H1 (cell line): ENCODE results near the gene EVI5. TPM values are rescaled to one million over a fixed set of nuclear protein-coding genes. Genes with fewer than 3 reads are reported as not detected.

Experiments
- BCL11A ChIP-seq, 2 experiments: IDR thresholded peaks; one replicate each; pipeline ENCODE4 v1.6.1; 2011; ENCODE audit warnings: low read depth in 2 of 2, low read length in 2 of 2, mild to moderate bottlenecking in 2 of 2
- BRCA1 ChIP-seq: IDR thresholded peaks from 2 replicates; pipeline ENCODE4 v1.6.1; 2012; ENCODE audit warnings: low read depth, low read length, improper control_type of control experiment
- CBX5 ChIP-seq: fragments of 300-800, 300-1000 bp; sonication (generic); IDR thresholded peaks from 2 replicates; pipeline ENCODE4 v1.7.1; 2016; ENCODE audit warnings: antibody characterized with exemption, low read length, low read depth
- EGR1 ChIP-seq: IDR thresholded peaks from 2 replicates; pipeline ENCODE4 v1.6.1; 2011; ENCODE audit warnings: low read depth, low read length, borderline replicate concordance
- SIX5 ChIP-seq: IDR thresholded peaks from 2 replicates; pipeline ENCODE4 v1.6.1; 2011; ENCODE audit warnings: mild to moderate bottlenecking, low read depth, low read length
- SP4 ChIP-seq: IDR thresholded peaks from 2 replicates; pipeline ENCODE4 v1.6.1; 2012; ENCODE audit warnings: low read length, inconsistent platforms
- TCF12 ChIP-seq: IDR thresholded peaks from 2 replicates; pipeline ENCODE4 v1.6.1; 2011; ENCODE audit warnings: low read depth, mild to moderate bottlenecking, low read length
- YY1 ChIP-seq: IDR thresholded peaks from 2 replicates; pipeline ENCODE4 v1.6.1; 2011; ENCODE audit warnings: low read depth, mild to moderate bottlenecking, low read length
- polyA plus RNA-seq, 7 experiments: library from polyadenylated mRNA; depleted of rRNA in 3 of 7; stranded (reverse) in 5 of 7; unstranded in 2 of 7; fragments of >200 nt in 5 of 7; fragments of 200-250 nt in 2 of 7; gene quantifications; 1 replicate in 5 of 7; 2 replicates in 1 of 7; 4 replicates in 1 of 7; pipeline versions ENCODE4 v1.2.1 to v1.2.3, GENCODE V29; 2011 to 2013; ENCODE audit warnings: missing spikeins in 2 of 7, mixed read lengths in 2 of 7
- total RNA-seq: library from RNA; stranded (reverse); fragmentation: NEBNext Ultra II Directional; extraction: Animal tissue kit (Norgen Biotek cat#: 25700); gene quantifications from 2 replicates; pipeline ENCODE4 v1.2.1, GENCODE V29; 2021
- TF ChIP-seq, protein P1 (sequence below): fragments of 300-600 bp; sonication (generic); IDR thresholded peaks from 2 replicates; pipeline ENCODE4 v1.7.1; 2012; ENCODE audit warnings: low read length, moderate library complexity, mild to moderate bottlenecking, inconsistent platforms; ENCODE audit not compliant: insufficient replicate concordance
- TF ChIP-seq, protein P2 (sequence below): IDR thresholded peaks from 2 replicates; pipeline ENCODE4 v1.6.1; 2012; ENCODE audit warnings: low read length, inconsistent platforms

EVI5 gene
- total and polyA plus RNA-seq, 2 of the 8 experiments (the other 6 are each of a cell fraction or from before 2014, with no cell fraction given) = 1.7 to 13.7 TPM

GRCh38 chr1:92768915-92769314, 16.0 kb downstream of the EVI5 start (continued):
- TF ChIP-seq, protein P1, sequence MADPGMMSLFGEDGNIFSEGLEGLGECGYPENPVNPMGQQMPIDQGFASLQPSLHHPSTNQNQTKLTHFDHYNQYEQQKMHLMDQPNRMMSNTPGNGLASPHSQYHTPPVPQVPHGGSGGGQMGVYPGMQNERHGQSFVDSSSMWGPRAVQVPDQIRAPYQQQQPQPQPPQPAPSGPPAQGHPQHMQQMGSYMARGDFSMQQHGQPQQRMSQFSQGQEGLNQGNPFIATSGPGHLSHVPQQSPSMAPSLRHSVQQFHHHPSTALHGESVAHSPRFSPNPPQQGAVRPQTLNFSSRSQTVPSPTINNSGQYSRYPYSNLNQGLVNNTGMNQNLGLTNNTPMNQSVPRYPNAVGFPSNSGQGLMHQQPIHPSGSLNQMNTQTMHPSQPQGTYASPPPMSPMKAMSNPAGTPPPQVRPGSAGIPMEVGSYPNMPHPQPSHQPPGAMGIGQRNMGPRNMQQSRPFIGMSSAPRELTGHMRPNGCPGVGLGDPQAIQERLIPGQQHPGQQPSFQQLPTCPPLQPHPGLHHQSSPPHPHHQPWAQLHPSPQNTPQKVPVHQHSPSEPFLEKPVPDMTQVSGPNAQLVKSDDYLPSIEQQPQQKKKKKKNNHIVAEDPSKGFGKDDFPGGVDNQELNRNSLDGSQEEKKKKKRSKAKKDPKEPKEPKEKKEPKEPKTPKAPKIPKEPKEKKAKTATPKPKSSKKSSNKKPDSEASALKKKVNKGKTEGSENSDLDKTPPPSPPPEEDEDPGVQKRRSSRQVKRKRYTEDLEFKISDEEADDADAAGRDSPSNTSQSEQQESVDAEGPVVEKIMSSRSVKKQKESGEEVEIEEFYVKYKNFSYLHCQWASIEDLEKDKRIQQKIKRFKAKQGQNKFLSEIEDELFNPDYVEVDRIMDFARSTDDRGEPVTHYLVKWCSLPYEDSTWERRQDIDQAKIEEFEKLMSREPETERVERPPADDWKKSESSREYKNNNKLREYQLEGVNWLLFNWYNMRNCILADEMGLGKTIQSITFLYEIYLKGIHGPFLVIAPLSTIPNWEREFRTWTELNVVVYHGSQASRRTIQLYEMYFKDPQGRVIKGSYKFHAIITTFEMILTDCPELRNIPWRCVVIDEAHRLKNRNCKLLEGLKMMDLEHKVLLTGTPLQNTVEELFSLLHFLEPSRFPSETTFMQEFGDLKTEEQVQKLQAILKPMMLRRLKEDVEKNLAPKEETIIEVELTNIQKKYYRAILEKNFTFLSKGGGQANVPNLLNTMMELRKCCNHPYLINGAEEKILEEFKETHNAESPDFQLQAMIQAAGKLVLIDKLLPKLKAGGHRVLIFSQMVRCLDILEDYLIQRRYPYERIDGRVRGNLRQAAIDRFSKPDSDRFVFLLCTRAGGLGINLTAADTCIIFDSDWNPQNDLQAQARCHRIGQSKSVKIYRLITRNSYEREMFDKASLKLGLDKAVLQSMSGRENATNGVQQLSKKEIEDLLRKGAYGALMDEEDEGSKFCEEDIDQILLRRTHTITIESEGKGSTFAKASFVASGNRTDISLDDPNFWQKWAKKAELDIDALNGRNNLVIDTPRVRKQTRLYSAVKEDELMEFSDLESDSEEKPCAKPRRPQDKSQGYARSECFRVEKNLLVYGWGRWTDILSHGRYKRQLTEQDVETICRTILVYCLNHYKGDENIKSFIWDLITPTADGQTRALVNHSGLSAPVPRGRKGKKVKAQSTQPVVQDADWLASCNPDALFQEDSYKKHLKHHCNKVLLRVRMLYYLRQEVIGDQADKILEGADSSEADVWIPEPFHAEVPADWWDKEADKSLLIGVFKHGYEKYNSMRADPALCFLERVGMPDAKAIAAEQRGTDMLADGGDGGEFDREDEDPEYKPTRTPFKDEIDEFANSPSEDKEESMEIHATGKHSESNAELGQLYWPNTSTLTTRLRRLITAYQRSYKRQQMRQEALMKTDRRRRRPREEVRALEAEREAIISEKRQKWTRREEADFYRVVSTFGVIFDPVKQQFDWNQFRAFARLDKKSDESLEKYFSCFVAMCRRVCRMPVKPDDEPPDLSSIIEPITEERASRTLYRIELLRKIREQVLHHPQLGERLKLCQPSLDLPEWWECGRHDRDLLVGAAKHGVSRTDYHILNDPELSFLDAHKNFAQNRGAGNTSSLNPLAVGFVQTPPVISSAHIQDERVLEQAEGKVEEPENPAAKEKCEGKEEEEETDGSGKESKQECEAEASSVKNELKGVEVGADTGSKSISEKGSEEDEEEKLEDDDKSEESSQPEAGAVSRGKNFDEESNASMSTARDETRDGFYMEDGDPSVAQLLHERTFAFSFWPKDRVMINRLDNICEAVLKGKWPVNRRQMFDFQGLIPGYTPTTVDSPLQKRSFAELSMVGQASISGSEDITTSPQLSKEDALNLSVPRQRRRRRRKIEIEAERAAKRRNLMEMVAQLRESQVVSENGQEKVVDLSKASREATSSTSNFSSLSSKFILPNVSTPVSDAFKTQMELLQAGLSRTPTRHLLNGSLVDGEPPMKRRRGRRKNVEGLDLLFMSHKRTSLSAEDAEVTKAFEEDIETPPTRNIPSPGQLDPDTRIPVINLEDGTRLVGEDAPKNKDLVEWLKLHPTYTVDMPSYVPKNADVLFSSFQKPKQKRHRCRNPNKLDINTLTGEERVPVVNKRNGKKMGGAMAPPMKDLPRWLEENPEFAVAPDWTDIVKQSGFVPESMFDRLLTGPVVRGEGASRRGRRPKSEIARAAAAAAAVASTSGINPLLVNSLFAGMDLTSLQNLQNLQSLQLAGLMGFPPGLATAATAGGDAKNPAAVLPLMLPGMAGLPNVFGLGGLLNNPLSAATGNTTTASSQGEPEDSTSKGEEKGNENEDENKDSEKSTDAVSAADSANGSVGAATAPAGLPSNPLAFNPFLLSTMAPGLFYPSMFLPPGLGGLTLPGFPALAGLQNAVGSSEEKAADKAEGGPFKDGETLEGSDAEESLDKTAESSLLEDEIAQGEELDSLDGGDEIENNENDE = no peak
- no peak for TF ChIP-seq CBX5
- TF ChIP-seq SP4 = no peak
- no peak for TF ChIP-seq BCL11A (IDR thresholded peaks at IDR 0.05; ENCODE audit: low read depth in 2 of 2, low read length in 2 of 2)
- TF ChIP-seq, protein P2, sequence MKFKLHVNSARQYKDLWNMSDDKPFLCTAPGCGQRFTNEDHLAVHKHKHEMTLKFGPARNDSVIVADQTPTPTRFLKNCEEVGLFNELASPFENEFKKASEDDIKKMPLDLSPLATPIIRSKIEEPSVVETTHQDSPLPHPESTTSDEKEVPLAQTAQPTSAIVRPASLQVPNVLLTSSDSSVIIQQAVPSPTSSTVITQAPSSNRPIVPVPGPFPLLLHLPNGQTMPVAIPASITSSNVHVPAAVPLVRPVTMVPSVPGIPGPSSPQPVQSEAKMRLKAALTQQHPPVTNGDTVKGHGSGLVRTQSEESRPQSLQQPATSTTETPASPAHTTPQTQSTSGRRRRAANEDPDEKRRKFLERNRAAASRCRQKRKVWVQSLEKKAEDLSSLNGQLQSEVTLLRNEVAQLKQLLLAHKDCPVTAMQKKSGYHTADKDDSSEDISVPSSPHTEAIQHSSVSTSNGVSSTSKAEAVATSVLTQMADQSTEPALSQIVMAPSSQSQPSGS = no peak
- TF ChIP-seq EGR1 = no peak
- no peak for TF ChIP-seq YY1
- TF ChIP-seq SIX5 = no peak
- no peak for TF ChIP-seq TCF12
- no peak for TF ChIP-seq BRCA1
